ENCODE data around the gene AP3D1. TPM values are rescaled to one million over a fixed set of nuclear protein-coding genes. Genes with fewer than 3 reads are reported as not detected.
A peak's percentile ranks its signal among the peaks of the same experiment; 100 is the strongest.

AP3D1 gene
- total RNA-seq, 1 experiment from 2014 or later: 103 TPM

GRCh38 chr19:2179095-2179494 is 27.7 kb upstream of the AP3D1 start:
- TF ChIP-seq CTCF (conservative IDR thresholded peaks at IDR 0.05; ENCODE audit: low read depth, low read length) (no peak), EZH2phosphoT487 (IDR thresholded peaks at IDR 0.05; ENCODE audit: borderline replicate concordance, low read length) (no peak), EZH2 (IDR thresholded peaks at IDR 0.05; ENCODE audit: low read length, unreplicated experiment) (no peak)
- Histone ChIP-seq H2AFZ (ENCODE audit: low read length) (no peak overlapping the region), H3K9me2 (replicated peaks; ENCODE audit: low read length) (no peaks in the 10 kb centered on the region), H3K79me2 (ENCODE audit: low read length) (peaks cover 95% of the 10 kb centered on the region), H3K27ac (ENCODE audit: low read length) (no peak overlapping the region), H3K4me1 (ENCODE audit: insufficient read depth, low read length) (peaks cover 11% of the 10 kb centered on the region), H3K27me3 (ENCODE audit: low read length) (no peaks in the 10 kb centered on the region), H3K9me3 (ENCODE audit: low read length) (no peaks in the 10 kb centered on the region), H3K36me3 (ENCODE audit: low read depth, low read length) (no peaks in the 10 kb centered on the region), H4K20me1 (ENCODE audit: low read length) (peaks cover 25% of the 10 kb centered on the region; the same call in 1 of the 2 replicates), H3F3A (ENCODE audit: low read length, unreplicated experiment) (no peaks in the 10 kb centered on the region), H3K9ac (ENCODE audit: low read length) (no peak overlapping the region), H3K4me3 (ENCODE audit: low read length) (no peak overlapping the region), H3K4me2 (ENCODE audit: low read length) (no peak overlapping the region)
- DNase-seq (no peak), ATAC-seq (no peak)
- ChIA-PET CTCF (no interaction called here), POLR2A (ENCODE audit: unreplicated experiment) (no interaction called here)
- no TSS peak for BruUV-seq (replicated peaks)
- intact Hi-C loops (cut with micrococcal nuclease): no loop called here

- TF ChIP-seq EZH2 (IDR thresholded peaks at IDR 0.05; ENCODE audit: low read length, unreplicated experiment) (no peak), EZH2phosphoT487 (IDR thresholded peaks at IDR 0.05; ENCODE audit: borderline replicate concordance, low read length) (no peak), CTCF (conservative IDR thresholded peaks at IDR 0.05; ENCODE audit: low read depth, low read length) (no peak)
- Histone ChIP-seq H3K4me2 (ENCODE audit: low read length) (peak overlapping the region; percentile 33; the same call in 1 of the 2 replicates), H3K9ac (ENCODE audit: low read length) (no peak overlapping the region), H3K36me3 (ENCODE audit: low read depth, low read length) (no peaks in the 10 kb centered on the region), H3K27me3 (ENCODE audit: low read length) (no peaks in the 10 kb centered on the region), H3K79me2 (ENCODE audit: low read length) (peaks cover 100% of the 10 kb centered on the region), H2AFZ (ENCODE audit: low read length) (no peak overlapping the region), H3F3A (ENCODE audit: low read length, unreplicated experiment) (no peaks in the 10 kb centered on the region), H4K20me1 (ENCODE audit: low read length) (peaks cover 25% of the 10 kb centered on the region; the same call in 1 of the 2 replicates), H3K4me1 (ENCODE audit: insufficient read depth, low read length) (peaks cover 11% of the 10 kb centered on the region), H3K27ac (ENCODE audit: low read length) (peak overlapping the region; percentile 44), H3K4me3 (ENCODE audit: low read length) (no peak overlapping the region), H3K9me3 (ENCODE audit: low read length) (no peaks in the 10 kb centered on the region), H3K9me2 (replicated peaks; ENCODE audit: low read length) (no peaks in the 10 kb centered on the region)
- DNase-seq (peak; percentile 70), ATAC-seq (peak; percentile 95)
- intact Hi-C loops (cut with micrococcal nuclease): no loop called here
- BruUV-seq (replicated peaks): no TSS peak
- ChIA-PET POLR2A (ENCODE audit: unreplicated experiment) (no interaction called here), CTCF (no interaction called here)
These were observed 25.1 kb upstream of the AP3D1 start for GRCh38 chr19:2176337-2176994.

GRCh38 chr19:2175742-2176141 is 24.4 kb upstream of the AP3D1 start:
- H3K4me3 ChIP-seq (ENCODE audit: low read length): no peak overlapping the region
- no peak overlapping the region for H2AFZ ChIP-seq (ENCODE audit: low read length)
- no peaks in the 10 kb centered on the region for H3F3A ChIP-seq (ENCODE audit: low read length, unreplicated experiment)
- H4K20me1 ChIP-seq (ENCODE audit: low read length): peaks cover 25% of the 10 kb centered on the region; the same call in 1 of the 2 replicates
- H3K36me3 ChIP-seq (ENCODE audit: low read depth, low read length): no peaks in the 10 kb centered on the region
- TF ChIP-seq EZH2phosphoT487 (IDR thresholded peaks at IDR 0.05; ENCODE audit: borderline replicate concordance, low read length) (no peak), EZH2 (IDR thresholded peaks at IDR 0.05; ENCODE audit: low read length, unreplicated experiment) (no peak), CTCF (conservative IDR thresholded peaks at IDR 0.05; ENCODE audit: low read depth, low read length) (no peak)
- no peak overlapping the region for H3K9ac ChIP-seq (ENCODE audit: low read length)
- no peaks in the 10 kb centered on the region for H3K27me3 ChIP-seq (ENCODE audit: low read length)
- H3K27ac ChIP-seq (ENCODE audit: low read length): no peak overlapping the region
- no peaks in the 10 kb centered on the region for H3K9me2 ChIP-seq (replicated peaks; ENCODE audit: low read length)
- intact Hi-C loops (cut with micrococcal nuclease): no loop called here
- ATAC-seq (no peak), DNase-seq (no peak)
- ChIA-PET CTCF (no interaction called here), POLR2A (ENCODE audit: unreplicated experiment) (no interaction called here)
- H3K4me2 ChIP-seq (ENCODE audit: low read length): peak overlapping the region; percentile 33; the same call in 1 of the 2 replicates
- H3K9me3 ChIP-seq (ENCODE audit: low read length): no peaks in the 10 kb centered on the region
- H3K79me2 ChIP-seq (ENCODE audit: low read length): peaks cover 100% of the 10 kb centered on the region
- BruUV-seq (replicated peaks): no TSS peak
- H3K4me1 ChIP-seq (ENCODE audit: insufficient read depth, low read length): peaks cover 13% of the 10 kb centered on the region

All from PC-3 (cell line).